A673 (cell line): ENCODE measurements around the gene LIX1. TPM values are rescaled to one million over a fixed set of nuclear protein-coding genes. Genes with fewer than 3 reads are reported as not detected.
"Not testable (repeated sequence)": the region's sequence is repeated elsewhere in the genome, so short reads cannot be mapped to it uniquely, and the experiment has no call there.

Source experiments
- BruUV-seq: library from RNA; stranded (reverse); fragments of 400-500 nt; replicated peaks from 2 replicates; lab custom pipeline; 2021; lab: Mats Ljungman, UMichigan
- CTCF ChIA-PET: fragments of 300-600 bp; sonication (Branson Sonifier 250); formaldehyde crosslinking; loops from one replicate; lab custom pipeline; 2022; ENCODE audit warnings: antibody characterized with exemption; lab: Charles Lee
- POLR2A ChIA-PET: fragments of 300-600 bp; sonication (Branson Sonifier 250); formaldehyde crosslinking; loops from one replicate; lab custom pipeline; 2022; ENCODE audit warnings: antibody characterized with exemption; ENCODE audit not compliant: low non-redundant PET; lab: Charles Lee
- DNase-seq: peaks from one replicate; pipeline ENCODE4 v3.0.0-alpha.2; 2015; ENCODE audit warnings: low spot score
- H3K27ac ChIP-seq: fragments of 200-600 bp; sonication (generic); 2 replicates; pipeline ENCODE4 v1.5.1; 2016; ENCODE audit warnings: mixed run types, low read depth, mild to moderate bottlenecking, mixed read lengths, antibody characterized with exemption, low read length; ENCODE audit not compliant: poor library complexity, severe bottlenecking
- H3K27me3 ChIP-seq: fragments of 200-600 bp; sonication (generic); replicated peaks from 2 replicates; pipeline ENCODE4 v1.6.1; 2017; ENCODE audit warnings: mixed run types, low read depth, mild to moderate bottlenecking, mixed read lengths, antibody characterized with exemption, low read length; ENCODE audit not compliant: insufficient read depth, poor library complexity
- H3K36me3 ChIP-seq: fragments of 200-600 bp; sonication (generic); 2 replicates; pipeline ENCODE4 v1.6.1; 2016; ENCODE audit warnings: mixed run types, mild to moderate bottlenecking, mixed read lengths, antibody characterized with exemption, low read length; ENCODE audit not compliant: insufficient read depth, poor library complexity, severe bottlenecking
- H3K4me1 ChIP-seq: fragments of 200-600 bp; sonication (generic); 2 replicates; pipeline ENCODE4 v1.6.1; 2017; ENCODE audit warnings: mixed run types, mild to moderate bottlenecking, mixed read lengths, antibody characterized with exemption, low read length; ENCODE audit not compliant: insufficient read depth, poor library complexity, severe bottlenecking
- H3K4me3 ChIP-seq: fragments of 200-600 bp; sonication (generic); 2 replicates; pipeline ENCODE4 v1.5.1; 2016; ENCODE audit warnings: low read depth, mixed run types, mild to moderate bottlenecking, mixed read lengths, low read length; ENCODE audit not compliant: poor library complexity, severe bottlenecking
- H3K9me3 ChIP-seq: fragments of 200-600 bp; sonication (generic); 2 replicates; pipeline ENCODE4 v1.6.1; 2016; ENCODE audit warnings: mixed run types, low read depth, mild to moderate bottlenecking, mixed read lengths, antibody characterized with exemption, low read length; ENCODE audit not compliant: poor library complexity, severe bottlenecking
- EZH2 ChIP-seq: fragments of 200-600 bp; sonication (generic); IDR thresholded peaks from 2 replicates; pipeline ENCODE4 v1.6.1; 2017; ENCODE audit warnings: borderline replicate concordance, low read depth, mild to moderate bottlenecking, mixed read lengths, antibody characterized with exemption, low read length; ENCODE audit not compliant: poor library complexity, severe bottlenecking
- intact Hi-C: fragments of 100-400 bp; cut with micrococcal nuclease; formaldehyde crosslinking; loops from one replicate; pipeline ENCODE4 v1.10.0; 2022; ENCODE audit not compliant: unreplicated experiment
- total RNA-seq: library from RNA; stranded (reverse); gene quantifications from 2 replicates; pipeline ENCODE4 v1.2.3, GENCODE V29; 2021
- TF ChIP-seq, protein P1 (sequence below): fragments of 300-800, 200-600 bp; sonication (generic); conservative IDR thresholded peaks from 2 replicates; pipeline ENCODE4 v1.5.1; 2017; ENCODE audit warnings: low read depth, mild to moderate bottlenecking, antibody characterized with exemption, low read length, moderate library complexity, mixed read lengths

The LIX1 gene
- total RNA-seq, 1 experiment from 2014 or later = not detected

DNA sequence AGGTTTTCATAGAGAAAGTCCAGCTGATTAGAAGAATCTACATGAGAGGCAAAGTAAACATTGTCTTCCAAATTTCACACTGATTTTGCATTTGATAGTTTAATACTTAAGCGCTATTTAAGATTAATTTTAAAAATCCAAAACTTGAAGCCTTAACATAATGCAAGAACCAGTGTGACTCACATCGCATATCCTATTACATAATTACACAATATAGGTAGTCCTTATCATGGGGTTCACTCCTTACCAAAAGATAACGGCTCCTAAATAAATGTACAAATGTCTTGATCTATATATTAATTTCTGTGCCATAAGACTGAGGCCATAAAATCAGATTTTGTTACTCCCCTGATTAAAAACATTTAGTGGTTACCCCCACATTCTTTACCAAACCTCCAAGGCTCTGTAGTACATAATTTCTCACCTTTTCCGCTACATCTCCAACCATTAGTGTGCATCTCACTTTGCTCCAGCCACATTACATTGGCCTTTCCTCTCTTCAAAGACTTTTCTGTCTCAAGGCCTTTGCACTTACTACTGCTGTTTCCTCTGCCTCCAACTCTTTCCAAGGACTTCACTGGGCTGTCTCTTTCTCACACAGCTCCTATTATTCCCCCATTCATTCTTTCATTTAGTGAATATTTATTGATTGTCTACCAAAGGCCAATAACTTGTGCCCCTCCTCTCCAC is 39.6 kb upstream of the LIX1 start:
- Histone ChIP-seq H3K27ac (peak overlapping the region; percentile 95), H3K36me3 (peaks cover 26% of the 10 kb centered on the region), H3K4me1 (peaks cover 14% of the 10 kb centered on the region), H3K9me3 (no peaks in the 10 kb centered on the region), H3K4me3 (peak overlapping the region; percentile 79), H3K27me3 (no peaks in the 10 kb centered on the region)
- TF ChIP-seq, protein P1, sequence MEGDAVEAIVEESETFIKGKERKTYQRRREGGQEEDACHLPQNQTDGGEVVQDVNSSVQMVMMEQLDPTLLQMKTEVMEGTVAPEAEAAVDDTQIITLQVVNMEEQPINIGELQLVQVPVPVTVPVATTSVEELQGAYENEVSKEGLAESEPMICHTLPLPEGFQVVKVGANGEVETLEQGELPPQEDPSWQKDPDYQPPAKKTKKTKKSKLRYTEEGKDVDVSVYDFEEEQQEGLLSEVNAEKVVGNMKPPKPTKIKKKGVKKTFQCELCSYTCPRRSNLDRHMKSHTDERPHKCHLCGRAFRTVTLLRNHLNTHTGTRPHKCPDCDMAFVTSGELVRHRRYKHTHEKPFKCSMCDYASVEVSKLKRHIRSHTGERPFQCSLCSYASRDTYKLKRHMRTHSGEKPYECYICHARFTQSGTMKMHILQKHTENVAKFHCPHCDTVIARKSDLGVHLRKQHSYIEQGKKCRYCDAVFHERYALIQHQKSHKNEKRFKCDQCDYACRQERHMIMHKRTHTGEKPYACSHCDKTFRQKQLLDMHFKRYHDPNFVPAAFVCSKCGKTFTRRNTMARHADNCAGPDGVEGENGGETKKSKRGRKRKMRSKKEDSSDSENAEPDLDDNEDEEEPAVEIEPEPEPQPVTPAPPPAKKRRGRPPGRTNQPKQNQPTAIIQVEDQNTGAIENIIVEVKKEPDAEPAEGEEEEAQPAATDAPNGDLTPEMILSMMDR = no peak
- no peak for TF ChIP-seq EZH2
- no peak for DNase-seq
- ChIA-PET POLR2A (no interaction called here), CTCF (no interaction called here)
- intact Hi-C loops = no loop called here
- no TSS peak for BruUV-seq

- H3K27ac ChIP-seq, DNase-seq, CTCF ChIA-PET, BruUV-seq, H3K4me3 ChIP-seq, intact Hi-C loops, H3K27me3 ChIP-seq, H3K9me3 ChIP-seq, POLR2A ChIA-PET: not testable (repeated sequence)
- peaks cover 14% of the 10 kb centered on the region for H3K4me1 ChIP-seq
- H3K36me3 ChIP-seq = peaks cover 51% of the 10 kb centered on the region
These were observed 37.0 kb upstream of the LIX1 start for GRCh38 chr5:97179457-97179856.

DNA sequence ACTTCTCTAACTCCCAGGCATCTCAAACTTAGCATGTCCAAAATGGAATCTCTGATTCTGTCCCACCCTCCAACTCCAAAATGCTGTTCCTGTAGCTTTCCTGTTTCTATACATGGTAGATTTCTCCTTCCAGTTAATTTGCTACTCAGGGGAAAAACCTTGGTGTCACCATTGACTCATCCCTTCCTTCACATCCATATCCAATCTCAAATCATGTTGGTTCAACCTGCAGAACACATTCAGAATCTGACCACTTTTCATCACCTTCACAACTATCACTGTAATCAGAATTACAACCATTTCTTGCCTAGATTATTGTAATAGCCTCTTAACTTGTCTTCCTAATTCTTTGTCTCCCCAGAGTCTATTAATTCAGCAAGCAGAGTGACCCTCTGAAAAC is 29.8 kb upstream of the LIX1 start:
- peaks cover 72% of the 10 kb centered on the region for H3K36me3 ChIP-seq
- no peak overlapping the region for H3K27ac ChIP-seq
- intact Hi-C loops = no loop called here
- no peak for TF ChIP-seq EZH2
- TF ChIP-seq, protein P1 = no peak
- POLR2A ChIA-PET = no interaction called here
- no peaks in the 10 kb centered on the region for H3K9me3 ChIP-seq
- DNase-seq = no peak
- CTCF ChIA-PET = no interaction called here
- H3K27me3 ChIP-seq = no peaks in the 10 kb centered on the region
- BruUV-seq = no TSS peak
- H3K4me3 ChIP-seq = no peak overlapping the region
- no peaks in the 10 kb centered on the region for H3K4me1 ChIP-seq

DNA sequence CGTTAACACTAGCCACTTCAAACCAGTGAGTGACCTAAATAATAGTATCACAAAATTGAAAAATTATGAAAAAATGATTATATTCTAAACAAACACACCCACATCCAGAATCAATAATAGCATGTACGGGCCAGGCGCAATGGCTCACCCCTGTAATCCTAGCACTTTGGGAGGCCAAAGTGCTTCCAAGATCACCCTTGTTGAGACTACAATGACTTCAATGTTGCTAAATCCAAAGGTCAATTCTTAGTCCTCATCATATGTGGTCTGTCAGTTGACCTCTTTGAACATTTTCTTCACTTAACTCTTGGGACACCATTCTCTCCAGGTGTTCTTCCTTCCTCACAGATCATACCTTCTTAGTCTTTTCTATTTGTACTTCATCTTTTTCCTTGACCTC is 29.3 kb upstream of the LIX1 start:
- Histone ChIP-seq H3K4me3 (no peak overlapping the region), H3K4me1 (no peaks in the 10 kb centered on the region), H3K27me3 (no peaks in the 10 kb centered on the region), H3K27ac (no peak overlapping the region), H3K36me3 (peaks cover 69% of the 10 kb centered on the region), H3K9me3 (no peaks in the 10 kb centered on the region)
- no TSS peak for BruUV-seq
- DNase-seq = no peak
- CTCF ChIA-PET = no interaction called here
- TF ChIP-seq EZH2 = no peak
- TF ChIP-seq, protein P1 = no peak
- POLR2A ChIA-PET = no interaction called here
- intact Hi-C loops = no loop called here
